Measurements from ENCODE around the gene FAM98A. TPM values are rescaled to one million over a fixed set of nuclear protein-coding genes. Genes with fewer than 3 reads are reported as not detected.

FAM98A gene
- total RNA-seq, 1 experiment from 2014 or later, result 22.4 TPM

GRCh38 chr2:33535421-33535820, 63.7 kb downstream of the FAM98A start:
- intact Hi-C loops (cut with micrococcal nuclease), result no loop called here
- H3K27me3 ChIP-seq (ENCODE audit: low read length), result no peaks in the 10 kb centered on the region
- H4K20me1 ChIP-seq (ENCODE audit: low read length), result no peaks in the 10 kb centered on the region
- no peaks in the 10 kb centered on the region for H3F3A ChIP-seq (ENCODE audit: low read length, unreplicated experiment)
- TF ChIP-seq EZH2 (IDR thresholded peaks at IDR 0.05; ENCODE audit: low read length, unreplicated experiment) (no peak), CTCF (conservative IDR thresholded peaks at IDR 0.05; ENCODE audit: low read depth, low read length) (no peak), EZH2phosphoT487 (IDR thresholded peaks at IDR 0.05; ENCODE audit: borderline replicate concordance, low read length) (no peak)
- H3K79me2 ChIP-seq (ENCODE audit: low read length), result no peaks in the 10 kb centered on the region
- H3K9me3 ChIP-seq (ENCODE audit: low read length), result no peaks in the 10 kb centered on the region
- POLR2A ChIA-PET (ENCODE audit: unreplicated experiment), result interaction anchor here (0.6 kb wide), 1 partner anchor 742 kb away, joined by 3 read pairs; no protein-coding TSS in a partner anchor
- no peaks in the 10 kb centered on the region for H3K36me3 ChIP-seq (ENCODE audit: low read depth, low read length)
- CTCF ChIA-PET, result no interaction called here
- H3K4me1 ChIP-seq (ENCODE audit: insufficient read depth, low read length), result peaks cover under 1% of the 10 kb centered on the region; the same call in 1 of the 2 replicates
- BruUV-seq (replicated peaks), result no TSS peak
- DNase-seq, result no peak
- no peaks in the 10 kb centered on the region for H3K9me2 ChIP-seq (replicated peaks; ENCODE audit: low read length)
- no peak overlapping the region for H3K9ac ChIP-seq (ENCODE audit: low read length)
- ATAC-seq, result no peak
- H2AFZ ChIP-seq (ENCODE audit: low read length), result no peak overlapping the region
- H3K4me3 ChIP-seq (ENCODE audit: low read length), result no peak overlapping the region
- no peak overlapping the region for H3K4me2 ChIP-seq (ENCODE audit: low read length)
- H3K27ac ChIP-seq (ENCODE audit: low read length), result no peak overlapping the region

Other genes starting within 250 kb of the FAM98A start
- gene RASGRP3, start 122.7 kb downstream of the FAM98A start, total RNA-seq (2014; rRNA removed), result 0.15 and 0.52 TPM in 2 replicates